Large intestine (tissue), 3 donors: ENCODE data around the gene FZD2. TPM values are rescaled to one million over a fixed set of nuclear protein-coding genes. Genes with fewer than 3 reads are reported as not detected.
"Not testable (repeated sequence)": the region's sequence is repeated elsewhere in the genome, so short reads cannot be mapped to it uniquely, and the experiment has no call there.

Experiments
- DNase-seq, 2 donors: peaks; one replicate each; pipeline versions ENCODE4 v3.0.0 to v3.0.0-alpha.2; 2013
- H3K27ac ChIP-seq: one replicate; pipeline ENCODE4 v1.5.1; 2013; ENCODE audit warnings: low read length
- H3K27me3 ChIP-seq: 2 replicates; pipeline ENCODE4 v1.6.1; 2013; ENCODE audit warnings: low read length; ENCODE audit not compliant: control insufficient read depth, insufficient read depth
- H3K36me3 ChIP-seq: 2 replicates; pipeline ENCODE4 v1.6.1; 2013; ENCODE audit warnings: low read length; ENCODE audit not compliant: control insufficient read depth, insufficient read depth
- H3K4me1 ChIP-seq: one replicate; pipeline ENCODE4 v1.6.1; 2013; ENCODE audit warnings: low read length; ENCODE audit not compliant: control insufficient read depth, insufficient read depth
- H3K4me3 ChIP-seq: one replicate; pipeline ENCODE4 v1.5.1; 2013; ENCODE audit warnings: low read length
- H3K9me3 ChIP-seq: one replicate; pipeline ENCODE4 v1.6.1; 2013; ENCODE audit warnings: mild to moderate bottlenecking, low read depth, low read length, moderate library complexity; ENCODE audit not compliant: control insufficient read depth
- WGBS: methylation state at CpG from one replicate; pipeline ENCODE4 v1.1.5; 2013; ENCODE audit warnings: low lambda C conversion rate; ENCODE audit not compliant: insufficient coverage; 5-methylcytosine and 5-hydroxymethylcytosine counted together
- polyA plus RNA-seq: library from polyadenylated mRNA; unstranded; fragments of 120-200 nt; gene quantifications from one replicate; pipeline ENCODE4 v1.2.1, GENCODE V29; 2013

FZD2 gene
- polyA plus RNA-seq, 1 donor, result 4.4 TPM

GRCh38 chr17:44530896-44531418, 26.3 kb upstream of the FZD2 start:
- WGBS, result no CpG with 5 or more reads among the region's 7 CpGs

GRCh38 chr17:44533533-44534246, 23.6 kb upstream of the FZD2 start:
- peaks cover 3% of the 10 kb centered on the region for H3K27me3 ChIP-seq
- no peaks in the 10 kb centered on the region for H3K36me3 ChIP-seq
- 88% methylated on average over 3 of the region's 21 CpGs for WGBS
- no peak overlapping the region for H3K4me3 ChIP-seq
- H3K4me1 ChIP-seq, result peaks cover 9% of the 10 kb centered on the region
- H3K9me3 ChIP-seq, result no peaks in the 10 kb centered on the region
- DNase-seq, result peak; percentile 71 to 77
- H3K27ac ChIP-seq, result peak overlapping the region; percentile 45

More at GRCh38 chr17:44530896-44531418, 26.3 kb upstream of the FZD2 start:
- no peaks in the 10 kb centered on the region for H3K27me3 ChIP-seq
- no peak overlapping the region for H3K4me3 ChIP-seq
- H3K4me1 ChIP-seq, result peaks cover 4% of the 10 kb centered on the region
- peaks cover 3% of the 10 kb centered on the region for H3K9me3 ChIP-seq
- no peaks in the 10 kb centered on the region for H3K36me3 ChIP-seq
- H3K27ac ChIP-seq, result no peak overlapping the region
- no peak for DNase-seq

DNA sequence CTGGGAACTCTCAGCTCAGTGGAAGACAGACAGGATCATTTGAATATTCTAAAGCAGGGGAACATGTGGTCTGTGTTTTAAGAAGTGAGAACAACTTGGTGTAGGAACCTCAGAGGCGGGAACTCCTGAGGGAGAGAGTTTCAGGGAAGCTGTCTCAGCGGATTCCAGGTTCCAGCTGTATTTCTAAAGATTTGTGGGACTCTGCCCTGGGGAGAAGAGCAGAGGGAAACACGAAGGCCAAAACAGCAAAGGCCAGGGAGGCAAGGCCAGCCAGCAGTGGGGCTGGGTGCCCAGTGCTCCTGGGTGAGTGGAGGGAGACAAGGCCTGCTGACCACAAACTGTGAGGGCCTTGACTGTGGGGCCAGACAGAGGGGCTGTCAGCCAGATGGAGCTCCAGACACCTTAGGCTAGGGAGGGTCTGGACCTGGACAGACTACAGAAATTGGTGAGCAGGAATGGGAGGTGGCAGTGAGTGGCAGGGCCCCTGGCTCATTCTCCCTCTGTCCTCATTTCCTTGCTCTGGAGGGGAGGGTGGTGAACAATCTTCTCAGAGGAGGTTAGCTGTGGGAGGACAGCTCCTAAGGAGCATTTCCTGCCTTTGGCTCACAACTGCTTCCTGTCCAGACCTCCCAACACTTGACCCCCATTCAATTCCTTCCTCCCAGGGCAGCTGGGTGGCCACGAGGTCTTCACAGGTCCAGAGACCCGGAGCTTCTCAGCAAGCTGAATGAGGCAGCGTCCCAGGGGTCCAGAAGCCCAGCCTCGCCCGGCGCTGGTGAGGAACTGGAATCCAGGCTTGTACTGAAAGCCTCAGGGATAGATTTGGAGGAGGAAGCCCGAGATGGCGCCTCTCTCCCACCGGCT, 21.0 kb upstream of the FZD2 start:
- 80% methylated on average over 1 of the region's 12 CpGs for WGBS
- Histone ChIP-seq H3K9me3 (no peaks in the 10 kb centered on the region), H3K36me3 (no peaks in the 10 kb centered on the region), H3K4me1 (peaks cover 9% of the 10 kb centered on the region), H3K27me3 (peaks cover 14% of the 10 kb centered on the region), H3K4me3 (no peak overlapping the region), H3K27ac (peak overlapping the region; percentile 8)
- DNase-seq, result no peak

GRCh38 chr17:44537922-44538321, 19.4 kb upstream of the FZD2 start:
- H3K27me3 ChIP-seq, result peaks cover 16% of the 10 kb centered on the region
- H3K27ac ChIP-seq, H3K9me3 ChIP-seq, H3K36me3 ChIP-seq, H3K4me3 ChIP-seq, DNase-seq: not testable (repeated sequence)
- WGBS, result no CpG with 5 or more reads among the region's 3 CpGs
- H3K4me1 ChIP-seq, result peaks cover 17% of the 10 kb centered on the region

DNA sequence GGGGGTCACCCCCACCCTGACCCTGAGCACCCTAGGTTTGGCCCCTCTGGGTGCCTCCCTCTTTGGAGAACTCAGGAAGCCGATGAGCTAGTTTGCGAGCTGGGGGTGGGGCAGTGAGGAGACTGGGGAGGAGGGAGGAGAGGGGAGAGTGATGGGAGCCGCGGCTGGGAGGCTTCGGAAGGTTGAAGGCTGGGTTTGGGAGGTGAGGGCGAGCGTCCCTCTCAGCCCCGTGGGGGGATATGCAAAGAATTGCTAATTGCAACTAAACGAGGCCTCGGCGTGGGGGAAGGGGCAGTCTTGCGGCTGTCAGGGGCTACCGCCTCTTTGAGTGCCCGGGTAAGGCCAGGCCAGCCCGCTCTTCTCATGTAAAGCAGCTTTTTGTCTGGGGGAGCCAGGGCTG, 17.6 kb upstream of the FZD2 start:
- Histone ChIP-seq H3K9me3 (no peaks in the 10 kb centered on the region), H3K4me1 (peaks cover 19% of the 10 kb centered on the region), H3K4me3 (no peak overlapping the region), H3K27me3 (peaks cover 16% of the 10 kb centered on the region), H3K36me3 (no peaks in the 10 kb centered on the region), H3K27ac (no peak overlapping the region)
- no CpG with 5 or more reads among the region's 15 CpGs for WGBS
- no peak for DNase-seq

- 90% methylated on average over 2 of the region's 11 CpGs for WGBS
- H3K4me1 ChIP-seq, result peaks cover 19% of the 10 kb centered on the region
- H3K27me3 ChIP-seq, result peaks cover 16% of the 10 kb centered on the region
- no peak overlapping the region for H3K4me3 ChIP-seq
- no peaks in the 10 kb centered on the region for H3K9me3 ChIP-seq
- no peak for DNase-seq
- no peaks in the 10 kb centered on the region for H3K36me3 ChIP-seq
- H3K27ac ChIP-seq, result no peak overlapping the region
Measured at GRCh38 chr17:44540246-44541084, 16.8 kb upstream of the FZD2 start.

DNA sequence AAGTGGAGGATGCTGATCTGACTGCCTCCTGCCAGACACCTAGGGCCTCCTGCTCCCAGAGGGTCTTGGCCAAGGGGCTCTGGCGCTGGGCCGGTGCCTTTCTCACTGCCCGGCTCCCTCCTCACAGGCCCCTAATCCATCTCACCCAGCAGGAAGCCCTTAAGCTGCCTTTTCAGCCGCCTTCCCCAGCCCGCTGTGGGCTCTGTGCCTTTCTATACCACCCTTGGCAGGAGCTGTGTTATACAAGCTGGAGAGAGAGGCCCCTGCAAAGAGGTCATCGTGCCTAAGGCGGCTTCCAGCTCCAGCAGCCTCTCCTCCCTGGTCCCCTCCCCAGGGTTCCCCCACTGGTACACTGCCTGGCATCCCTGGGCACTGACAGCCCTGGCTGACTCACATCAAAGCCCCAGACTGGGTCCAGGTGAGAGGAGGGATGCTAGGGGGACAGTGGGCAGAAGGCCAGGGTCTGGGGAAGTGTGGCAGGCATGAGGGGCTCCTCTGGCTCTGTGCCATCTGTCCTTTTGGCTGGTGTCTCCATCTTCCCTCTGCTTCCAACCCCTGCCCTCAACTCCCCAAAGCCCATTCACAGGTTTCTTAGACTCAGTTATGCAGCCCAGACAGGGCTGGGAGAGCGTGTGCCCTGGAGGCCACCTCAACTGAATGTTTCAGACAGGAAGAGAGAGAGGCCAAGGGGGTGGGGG, 15.3 kb upstream of the FZD2 start:
- no peaks in the 10 kb centered on the region for H3K36me3 ChIP-seq
- no peak for DNase-seq
- peaks cover 16% of the 10 kb centered on the region for H3K27me3 ChIP-seq
- no CpG with 5 or more reads among the region's 8 CpGs for WGBS
- no peak overlapping the region for H3K27ac ChIP-seq
- no peaks in the 10 kb centered on the region for H3K9me3 ChIP-seq
- peaks cover 14% of the 10 kb centered on the region for H3K4me1 ChIP-seq
- H3K4me3 ChIP-seq, result no peak overlapping the region

DNA sequence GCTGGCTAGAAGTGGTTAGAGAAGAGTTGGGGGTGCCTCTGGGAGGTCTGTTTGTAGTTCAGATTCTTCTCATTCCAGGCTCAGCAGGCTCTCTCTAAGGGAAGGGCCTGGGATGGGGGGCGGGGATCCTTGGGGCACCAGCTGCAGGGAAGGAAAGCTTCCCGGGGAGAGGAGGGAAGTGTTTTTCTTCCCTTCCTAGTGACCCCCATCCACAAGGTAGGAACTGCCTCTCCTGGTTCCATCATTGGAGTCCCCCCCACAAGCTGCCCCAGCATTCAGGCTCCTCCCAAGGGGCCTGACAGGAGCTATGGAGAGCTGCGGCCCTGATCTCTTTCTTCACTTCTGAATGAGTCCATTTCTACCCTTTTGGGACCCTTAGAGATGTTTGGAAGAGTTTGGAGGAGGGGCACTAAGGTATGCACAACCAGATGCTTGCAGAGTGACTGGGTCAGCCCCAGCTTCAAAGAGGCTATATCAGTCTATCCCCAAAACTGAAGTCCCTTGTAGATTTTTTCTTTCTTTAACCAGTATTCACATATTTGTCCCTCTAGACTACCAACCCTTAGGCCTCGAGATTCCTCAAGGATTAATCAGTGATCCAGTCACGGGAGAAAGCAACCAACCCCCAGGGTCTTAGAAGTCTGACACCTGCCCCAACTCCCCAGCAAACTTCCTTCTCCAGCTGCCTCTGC, 13.9 kb upstream of the FZD2 start:
- Histone ChIP-seq H3K4me1 (peaks cover 26% of the 10 kb centered on the region), H3K36me3 (no peaks in the 10 kb centered on the region), H3K9me3 (no peaks in the 10 kb centered on the region), H3K4me3 (no peak overlapping the region), H3K27ac (peak overlapping the region; percentile 67), H3K27me3 (peaks cover 15% of the 10 kb centered on the region)
- WGBS, result no CpG with 5 or more reads among the region's 5 CpGs
- peak in 1 of 2 donors; percentile 57 for DNase-seq

DNA sequence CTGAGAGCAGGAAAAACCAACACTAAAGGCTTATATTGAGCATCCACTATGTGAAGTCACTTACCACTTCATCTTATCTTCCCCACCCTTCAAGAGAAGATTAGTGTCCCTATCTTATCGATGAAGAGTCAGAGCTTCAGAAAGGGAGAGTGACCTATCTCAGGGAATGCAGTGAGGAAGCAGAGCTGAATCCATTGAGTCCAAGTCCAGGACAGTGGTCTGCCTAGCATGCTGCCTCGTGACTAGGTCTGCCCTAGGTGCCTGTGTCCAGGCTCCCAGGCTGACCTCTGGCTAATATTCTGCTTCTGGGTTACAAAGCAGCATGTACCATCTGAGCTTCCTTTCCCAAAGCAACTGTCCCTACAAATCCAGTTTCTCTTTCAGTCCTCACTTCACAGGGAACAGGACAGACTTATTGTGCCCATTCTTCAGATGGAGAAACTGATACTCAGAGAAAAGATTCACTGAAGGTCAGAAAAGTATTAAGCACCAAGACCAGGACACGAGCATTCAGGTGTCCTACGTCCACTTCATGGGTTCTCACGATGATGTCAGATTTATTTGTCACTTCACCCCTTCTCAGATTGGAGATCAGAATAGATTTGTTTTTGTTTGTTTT, 13.3 kb upstream of the FZD2 start:
- Histone ChIP-seq H3K4me1 (peaks cover 30% of the 10 kb centered on the region), H3K27me3 (peaks cover 10% of the 10 kb centered on the region), H3K9me3 (no peaks in the 10 kb centered on the region), H3K27ac (peak overlapping the region; percentile 67), H3K36me3 (no peaks in the 10 kb centered on the region), H3K4me3 (no peak overlapping the region)
- 94% methylated on average over 3 of the region's 5 CpGs for WGBS
- DNase-seq, result no peak
